KG1 (cell line): ENCODE results near the gene REP15.
"Not testable (repeated sequence)": the region's sequence is repeated elsewhere in the genome, so short reads cannot be mapped to it uniquely, and the experiment has no call there.

Source experiments
- DNase-seq: peaks from one replicate; lab custom pipeline; 2025; lab: John Stamatoyannopoulos, UW

The REP15 gene

DNA sequence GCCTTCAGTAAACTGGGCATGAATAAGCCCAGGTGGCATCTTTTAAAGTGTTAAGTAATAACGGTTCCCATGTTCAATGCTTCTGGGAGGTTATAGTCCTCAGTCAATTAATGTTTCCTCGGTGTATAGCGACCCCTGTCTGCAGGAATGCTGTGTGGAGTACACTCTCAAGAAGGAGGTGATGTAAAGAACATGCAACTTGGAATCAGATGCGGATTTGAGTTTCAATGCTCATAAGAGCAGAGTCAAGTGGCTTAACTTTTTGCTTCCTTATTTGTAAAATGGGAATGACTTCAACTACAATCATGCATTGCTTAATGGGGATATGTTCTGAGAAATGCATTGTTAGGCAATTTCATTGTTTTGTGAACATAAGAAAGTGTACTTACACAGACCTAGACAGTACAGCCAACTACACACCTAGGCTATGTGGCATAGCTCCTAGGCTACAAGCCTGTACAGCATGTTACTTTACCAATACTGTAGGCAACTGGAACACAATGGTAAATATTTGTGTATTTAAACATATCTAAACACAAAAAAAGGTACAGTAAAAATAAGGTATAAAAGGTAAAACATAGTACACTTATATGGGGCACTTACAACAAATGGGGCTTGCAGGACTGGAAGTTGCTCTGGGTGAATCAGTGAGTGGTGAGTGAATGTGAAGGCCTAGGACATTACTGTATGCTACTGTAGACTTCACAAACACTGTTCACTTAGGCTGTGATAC, 7.6 kb downstream of the REP15 start:
- DNase-seq, result peak; percentile 64

DNA sequence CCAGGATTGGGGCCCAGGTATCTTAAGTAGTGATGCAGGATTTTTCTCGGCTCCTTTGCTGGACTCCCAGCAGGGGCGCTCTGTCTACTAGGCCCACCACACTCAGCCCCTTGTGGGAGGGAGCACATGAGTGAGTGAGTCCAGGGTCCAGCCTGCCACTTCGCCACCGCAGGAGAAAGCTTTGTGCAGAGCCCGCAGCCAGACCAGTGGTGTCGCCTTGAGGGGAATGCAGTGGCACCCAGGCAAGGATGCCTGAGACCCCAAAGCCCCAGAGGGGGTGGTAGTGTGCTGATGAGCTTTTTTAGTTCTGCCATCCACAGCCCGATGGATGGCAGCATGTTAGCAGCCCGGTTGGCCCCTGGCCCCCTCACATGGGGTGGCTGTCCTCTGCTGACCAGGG, 9.0 kb downstream of the REP15 start:
- no peak for DNase-seq

GRCh38 chr12:27707216-27707615, 11.0 kb downstream of the REP15 start:
- DNase-seq, result no peak

DNA sequence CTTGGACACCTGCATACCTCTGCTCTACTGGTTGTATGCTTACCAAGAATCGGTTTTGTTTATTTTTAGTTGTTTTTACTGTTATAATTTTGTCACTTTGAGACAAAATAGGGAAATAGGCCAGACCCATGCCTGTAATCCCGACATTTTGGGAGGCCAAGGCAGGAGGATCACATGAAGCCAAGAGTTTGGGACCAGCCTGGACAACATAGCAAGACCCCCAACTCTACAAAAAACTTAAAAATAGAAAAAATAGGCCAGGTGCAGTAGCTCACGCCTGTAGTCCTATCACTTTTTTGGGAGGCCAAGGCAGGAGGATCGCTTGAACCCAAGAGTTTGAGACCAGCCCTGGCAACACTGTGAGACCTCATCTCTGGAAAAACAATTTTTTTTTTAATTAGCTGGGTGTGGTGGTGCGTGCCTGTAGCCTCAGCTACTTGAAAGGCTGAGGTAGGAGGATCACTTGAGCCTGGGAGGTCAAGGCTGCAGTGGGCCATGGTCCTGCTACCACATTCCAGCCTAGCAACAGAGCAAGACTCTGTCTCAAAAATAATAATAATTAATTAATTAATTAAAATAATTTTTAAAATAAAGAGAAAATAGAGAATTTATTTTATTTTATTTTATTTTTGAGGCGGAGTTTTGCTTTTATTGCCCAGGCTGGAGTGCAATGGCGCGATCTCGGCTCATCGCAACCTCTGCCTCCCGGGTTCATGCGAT, 13.1 kb downstream of the REP15 start:
- no peak for DNase-seq

- peak; percentile 80 for DNase-seq
Observed at GRCh38 chr12:27709932-27710591, 13.8 kb downstream of the REP15 start.

- DNase-seq, result peak; percentile 80
Observed at GRCh38 chr12:27710592-27711316, 14.5 kb downstream of the REP15 start, which contains the start of gene MRPS35. Gene MRPS35, plus strand, starts transcription at chr12:27710832. Its CDS starts 12 bp downstream, at chr12:27710844.

GRCh38 chr12:27711317-27711682, 15.1 kb downstream of the REP15 start:
- DNase-seq, result no peak

DNA sequence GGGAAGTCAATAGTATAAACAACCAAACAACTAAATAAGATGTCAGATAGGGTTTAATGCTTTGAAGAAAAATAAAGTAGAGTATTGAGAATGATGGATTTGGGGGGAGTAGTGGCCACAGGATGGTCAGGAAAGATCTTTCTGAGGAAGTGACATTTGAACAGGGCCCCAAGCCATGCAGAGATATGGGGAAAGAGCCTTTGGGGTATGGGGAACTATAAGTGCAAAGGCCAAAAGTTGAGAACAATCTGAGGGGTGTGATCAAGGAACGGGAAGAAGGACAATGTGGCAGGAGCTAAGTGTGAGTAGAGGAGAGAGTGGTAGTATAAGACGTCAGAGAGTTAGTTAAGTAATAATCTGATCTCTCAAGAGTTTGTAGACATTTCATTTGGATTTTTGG, 15.7 kb downstream of the REP15 start:
- DNase-seq, result no peak

- no peak for DNase-seq
Observed at GRCh38 chr12:27723212-27723611, 27.0 kb downstream of the REP15 start.

- no peak for DNase-seq
Observed at GRCh38 chr12:27730097-27730588, 33.9 kb downstream of the REP15 start.

DNA sequence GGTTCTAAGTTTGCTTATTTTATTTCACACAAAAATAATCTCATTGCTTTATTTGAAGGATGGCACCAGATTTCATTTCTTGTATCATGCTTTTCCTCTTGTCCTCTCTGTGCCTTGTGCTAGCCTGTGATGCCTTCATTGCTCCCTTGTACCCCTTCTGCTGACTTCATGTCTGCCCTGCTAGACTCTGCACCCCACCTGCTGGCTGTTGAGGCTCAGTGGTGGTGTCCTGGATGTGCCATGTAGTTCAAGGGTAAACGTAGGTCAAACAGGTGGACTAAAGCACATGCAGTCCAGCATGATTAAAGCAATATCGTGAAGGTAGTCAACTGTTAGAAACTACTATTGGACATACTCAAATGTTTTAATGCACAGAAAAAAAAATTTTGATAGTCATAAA, 36.0 kb downstream of the REP15 start:
- no peak for DNase-seq

- DNase-seq, result no peak
Observed at GRCh38 chr12:27733052-27733656, 36.9 kb downstream of the REP15 start.

- DNase-seq, result no peak
Observed at GRCh38 chr12:27733791-27734190, 37.5 kb downstream of the REP15 start.

GRCh38 chr12:27734321-27734720, 38.1 kb downstream of the REP15 start:
- not testable (repeated sequence) for DNase-seq

GRCh38 chr12:27743601-27744000, 47.4 kb downstream of the REP15 start:
- DNase-seq, result no peak

DNA sequence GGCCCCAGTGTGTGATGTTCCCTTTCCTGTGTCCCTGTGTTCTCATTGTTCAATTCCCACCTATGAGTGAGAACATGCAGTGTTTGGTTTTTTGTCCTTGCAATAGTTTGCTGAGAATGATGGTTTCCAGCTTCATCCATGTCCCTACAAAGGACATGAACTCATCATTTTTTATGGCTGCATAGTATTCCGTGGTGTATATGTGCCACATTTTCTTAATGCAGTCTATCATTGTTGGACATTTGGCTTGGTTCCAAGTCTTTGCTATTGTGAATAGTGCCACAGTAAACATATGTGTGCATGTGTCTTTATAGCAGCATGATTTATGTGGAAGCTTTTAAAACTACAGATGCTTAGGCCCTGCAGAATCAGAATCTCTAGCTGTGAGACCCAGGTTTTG, 49.5 kb downstream of the REP15 start:
- DNase-seq, result not testable (repeated sequence)
